PC-9 (cell line): ENCODE measurements around the gene MAMSTR. TPM values are rescaled to one million over a fixed set of nuclear protein-coding genes. Genes with fewer than 3 reads are reported as not detected.

Experiments used
- BruUV-seq: library from RNA; stranded (reverse); fragments of 400-500 nt; replicated peaks from 2 replicates; lab custom pipeline; 2021; lab: Mats Ljungman, UMichigan
- CTCF ChIA-PET: fragments of 300-600 bp; sonication (Branson Sonifier 250); formaldehyde crosslinking; loops from one replicate; lab custom pipeline; 2022; ENCODE audit warnings: antibody characterized with exemption; lab: Charles Lee
- POLR2A ChIA-PET: fragments of 300-600 bp; sonication (Branson Sonifier 250); formaldehyde crosslinking; loops from one replicate; lab custom pipeline; 2022; ENCODE audit warnings: antibody characterized with exemption; ENCODE audit not compliant: unreplicated experiment; lab: Charles Lee
- DNase-seq, 2 experiments: peaks; one replicate each; pipeline versions ENCODE4 v3.0.0 to v3.0.0-alpha.2; 2015 to 2022; ENCODE audit warnings: mixed read lengths in 1 of 2
- H2AFZ ChIP-seq: fragments of 200-600 bp; sonication (generic); 2 replicates; pipeline ENCODE4 v1.8.1; 2017; ENCODE audit warnings: antibody characterized with exemption
- H3F3A ChIP-seq: fragments of 200-600 bp; sonication (generic); 2 replicates; pipeline ENCODE4 v1.8.1; 2017; ENCODE audit warnings: antibody characterized with exemption, mild to moderate bottlenecking, low read depth; ENCODE audit not compliant: insufficient read depth
- H3K27ac ChIP-seq: fragments of 200-600 bp; sonication (generic); 2 replicates; pipeline ENCODE4 v1.6.1; 2016; ENCODE audit warnings: mixed run types
- H3K27me3 ChIP-seq: fragments of 200-600 bp; sonication (generic); 2 replicates; pipeline ENCODE4 v1.6.1; 2016; ENCODE audit warnings: low read depth, mixed run types; ENCODE audit not compliant: insufficient read depth
- H3K36me3 ChIP-seq: fragments of 200-600 bp; sonication (generic); 2 replicates; pipeline ENCODE4 v1.6.1; 2016; ENCODE audit warnings: low read depth, mixed run types
- H3K4me1 ChIP-seq: fragments of 200-600 bp; sonication (generic); replicated peaks from 2 replicates; pipeline ENCODE4 v1.6.1; 2016; ENCODE audit warnings: mixed run types; ENCODE audit not compliant: insufficient read depth
- H3K4me2 ChIP-seq: fragments of 200-600 bp; sonication (generic); 2 replicates; pipeline ENCODE4 v1.6.1; 2017; ENCODE audit warnings: mixed run types
- H3K4me3 ChIP-seq: fragments of 200-600 bp; sonication (generic); 2 replicates; pipeline ENCODE4 v1.6.1; 2016; ENCODE audit warnings: mixed run types
- H3K79me2 ChIP-seq: fragments of 200-600 bp; sonication (generic); 2 replicates; pipeline ENCODE4 v1.6.1; 2017; ENCODE audit warnings: low read depth, mixed run types
- H3K9me2 ChIP-seq: fragments of 200-600 bp; sonication (generic); 2 replicates; pipeline ENCODE4 v1.8.1; 2017; ENCODE audit warnings: mild to moderate bottlenecking; ENCODE audit not compliant: insufficient read depth
- H3K9me3 ChIP-seq: fragments of 200-600 bp; sonication (generic); 2 replicates; pipeline ENCODE4 v1.8.1; 2016; ENCODE audit warnings: low read depth; ENCODE audit not compliant: insufficient read depth
- H4K20me1 ChIP-seq: fragments of 200-600 bp; sonication (generic); 2 replicates; pipeline ENCODE4 v1.8.1; 2017; ENCODE audit not compliant: insufficient read depth
- CTCF ChIP-seq: fragments of 200-600 bp; sonication (generic); conservative IDR thresholded peaks from 2 replicates; pipeline ENCODE4 v1.6.1; 2017; ENCODE audit warnings: mixed run types, antibody characterized with exemption, mild to moderate bottlenecking, moderate library complexity
- EZH2 ChIP-seq: fragments of 200-600 bp; sonication (generic); IDR thresholded peaks from 2 replicates; pipeline ENCODE4 v1.8.0; 2017; ENCODE audit warnings: antibody characterized with exemption, low read depth
- intact Hi-C: fragments of 100-400 bp; cut with micrococcal nuclease; formaldehyde crosslinking; loops from one replicate; pipeline ENCODE4 v1.10.0; 2022; ENCODE audit not compliant: unreplicated experiment
- total RNA-seq: library from RNA; stranded (reverse); gene quantifications from 2 replicates; pipeline ENCODE4 v1.2.3, GENCODE V29; 2021

The MAMSTR gene
- total RNA-seq, 1 experiment from 2014 or later: 2.6 TPM

DNA sequence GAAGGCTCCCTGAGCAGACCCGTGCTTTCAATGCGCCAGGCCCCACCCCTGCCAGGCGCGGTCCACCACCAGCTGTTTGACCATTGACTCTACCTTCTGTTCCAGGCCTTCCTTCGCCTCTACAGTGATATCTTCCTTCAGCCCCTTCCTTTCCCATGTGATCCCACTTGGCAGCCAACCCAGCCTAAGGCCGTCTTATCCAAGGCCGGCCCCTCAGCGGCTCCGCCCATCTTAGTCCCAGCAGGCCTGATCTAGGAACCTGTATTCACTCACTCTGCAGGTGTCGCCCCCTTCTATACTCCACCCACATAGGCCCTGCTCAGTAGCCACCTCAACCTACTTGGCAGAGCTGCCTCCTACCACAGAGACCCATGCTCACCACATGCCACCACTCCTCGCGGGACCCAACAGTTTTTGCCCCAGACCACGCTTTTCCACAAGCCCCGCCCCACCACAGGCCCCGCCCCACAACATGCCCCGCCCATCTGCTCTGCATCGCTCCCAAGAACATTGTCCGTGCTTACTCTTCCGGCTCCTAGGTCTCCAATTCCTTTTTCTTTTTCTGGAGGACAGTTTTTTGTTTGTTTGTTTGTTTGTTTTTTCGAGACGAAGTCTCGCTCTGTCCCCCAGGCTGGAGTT lies 18.0 kb upstream of the MAMSTR start:
- intact Hi-C loops: loop anchor here (5.0 kb wide), 2 partner anchors 60 to 100 kb away; partner anchors contain the start of gene DBP
- POLR2A ChIA-PET: interaction anchor here (0.8 kb wide), 1 partner anchor 336 kb away, joined by 8 read pairs; no protein-coding TSS in a partner anchor

DNA sequence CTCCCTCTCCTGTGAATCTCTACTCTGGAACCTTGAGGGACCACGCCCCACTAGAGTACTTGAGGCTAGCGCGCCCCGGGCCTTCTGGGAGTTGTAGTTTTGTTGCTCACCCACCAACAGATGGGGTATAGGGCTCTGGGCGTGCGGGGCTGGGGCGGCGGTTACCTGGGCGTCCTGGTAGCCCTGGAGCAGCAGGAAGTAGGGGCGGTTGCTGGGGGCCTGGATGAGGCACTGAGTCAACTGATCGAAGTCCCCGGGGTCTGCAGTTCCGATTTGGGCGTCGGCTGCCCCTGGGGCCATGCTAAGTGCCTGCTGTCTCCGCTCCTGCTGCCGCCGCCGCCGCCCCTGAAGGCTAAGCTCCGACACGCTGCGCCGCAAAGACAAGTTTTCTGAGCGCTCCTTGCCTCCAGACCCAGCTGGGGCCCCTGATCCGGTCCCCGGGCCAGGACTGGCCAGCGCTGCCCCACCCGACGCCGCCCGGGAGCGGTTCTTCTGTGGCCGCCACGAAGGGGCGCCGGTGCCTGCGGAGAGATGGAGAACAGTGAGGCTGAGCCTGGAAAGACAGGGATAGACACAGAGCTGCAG lies 15.6 kb upstream of the MAMSTR start:
- Histone ChIP-seq H3K36me3 (no peaks in the 10 kb centered on the region), H3K27ac (no peak overlapping the region), H3K4me1 (no peaks in the 10 kb centered on the region), H2AFZ (peak overlapping the region; percentile 79), H3K4me3 (peak overlapping the region; percentile 54), H4K20me1 (no peaks in the 10 kb centered on the region), H3K79me2 (no peaks in the 10 kb centered on the region), H3K27me3 (no peaks in the 10 kb centered on the region), H3K9me3 (peaks cover 3% of the 10 kb centered on the region; the same call in 1 of the 2 replicates), H3K4me2 (peak overlapping the region; percentile 78), H3K9me2 (no peaks in the 10 kb centered on the region), H3F3A (peaks cover 15% of the 10 kb centered on the region)
- intact Hi-C loops: loop anchor here (5.0 kb wide), 2 partner anchors 58 to 98 kb away; partner anchors contain the start of gene DBP
- ChIA-PET POLR2A (no interaction called here), CTCF (interaction anchor here (0.5 kb wide), 1 partner anchor 49 kb away, joined by 4 read pairs; no protein-coding TSS in a partner anchor)
- peak; percentile 54 to 68 for DNase-seq
- TF ChIP-seq CTCF (no peak; the same call in 1 of the 2 replicates), EZH2 (no peak)
- BruUV-seq: no TSS peak

More for the DNA sequence above, 18.0 kb upstream of the MAMSTR start:
- no peaks in the 10 kb centered on the region for H4K20me1 ChIP-seq
- no peak overlapping the region for H3K27ac ChIP-seq
- H3K9me3 ChIP-seq: peaks cover 3% of the 10 kb centered on the region; the same call in 1 of the 2 replicates
- no peak overlapping the region for H3K4me3 ChIP-seq
- H3K4me1 ChIP-seq: no peaks in the 10 kb centered on the region; the same call in 1 of the 2 replicates
- H3K4me2 ChIP-seq: no peak overlapping the region
- peak in 1 of 2 experiments; percentile 33 for DNase-seq
- no peak for TF ChIP-seq EZH2
- no peak for TF ChIP-seq CTCF
- no TSS peak for BruUV-seq
- H3K36me3 ChIP-seq: no peaks in the 10 kb centered on the region
- no peaks in the 10 kb centered on the region for H3K27me3 ChIP-seq
- peaks cover 15% of the 10 kb centered on the region for H3F3A ChIP-seq
- CTCF ChIA-PET: no interaction called here
- H2AFZ ChIP-seq: no peak overlapping the region
- no peaks in the 10 kb centered on the region for H3K79me2 ChIP-seq
- H3K9me2 ChIP-seq: no peaks in the 10 kb centered on the region

- H3F3A ChIP-seq: peaks cover 15% of the 10 kb centered on the region
- H4K20me1 ChIP-seq: no peaks in the 10 kb centered on the region
- no peaks in the 10 kb centered on the region for H3K36me3 ChIP-seq
- no TSS peak for BruUV-seq
- CTCF ChIA-PET: interaction anchor here (0.5 kb wide), 1 partner anchor 49 kb away, joined by 4 read pairs; no protein-coding TSS in a partner anchor
- H3K27ac ChIP-seq: no peak overlapping the region
- TF ChIP-seq CTCF (no peak), EZH2 (no peak)
- H3K4me3 ChIP-seq: peak overlapping the region; percentile 54; the same call in 1 of the 2 replicates
- H3K9me2 ChIP-seq: no peaks in the 10 kb centered on the region
- DNase-seq: no peak
- no peaks in the 10 kb centered on the region for H3K4me1 ChIP-seq
- no peak overlapping the region for H2AFZ ChIP-seq
- H3K4me2 ChIP-seq: peak overlapping the region; percentile 78
- POLR2A ChIA-PET: no interaction called here
- no peaks in the 10 kb centered on the region for H3K27me3 ChIP-seq
- peaks cover 3% of the 10 kb centered on the region; the same call in 1 of the 2 replicates for H3K9me3 ChIP-seq
- intact Hi-C loops: loop anchor here (5.0 kb wide), 2 partner anchors 57 to 97 kb away; partner anchors contain the start of gene DBP
- H3K79me2 ChIP-seq: no peaks in the 10 kb centered on the region
Observed at GRCh38 chr19:48734625-48735024, 15.1 kb upstream of the MAMSTR start.
